Progenitor cell of endocrine pancreas (in vitro differentiated cells): ENCODE results near the gene ZNF223. TPM values are rescaled to one million over a fixed set of nuclear protein-coding genes. Genes with fewer than 3 reads are reported as not detected.
A peak's percentile ranks its signal among the peaks of the same experiment; 100 is the strongest.

Source experiments
- DNase-seq: peaks from one replicate; pipeline ENCODE4 v3.0.0; 2021; ENCODE audit warnings: low spot score; ENCODE audit not compliant: unreplicated experiment
- H3K27ac Mint-ChIP-seq: 2 replicates; pipeline ENCODE4 v1.8.0; 2021; ENCODE audit warnings: mild to moderate bottlenecking, moderate library complexity, mixed read lengths
- H3K27me3 Mint-ChIP-seq: 2 replicates; pipeline ENCODE4 v1.8.0; 2021; ENCODE audit warnings: mixed read lengths
- H3K36me3 Mint-ChIP-seq: 2 replicates; pipeline ENCODE4 v1.8.0; 2022; ENCODE audit warnings: mixed read lengths; ENCODE audit not compliant: insufficient read depth
- H3K4me1 Mint-ChIP-seq: 2 replicates; pipeline ENCODE4 v1.8.0; 2021; ENCODE audit warnings: low read depth, mixed read lengths
- H3K4me3 Mint-ChIP-seq: 2 replicates; pipeline ENCODE4 v1.8.0; 2021; ENCODE audit warnings: low read depth, mild to moderate bottlenecking, moderate library complexity, mixed read lengths
- H3K9me3 Mint-ChIP-seq: 2 replicates; pipeline ENCODE4 v1.8.0; 2021; ENCODE audit warnings: low read depth, mixed read lengths
- total RNA-seq: library from RNA; stranded (reverse); gene quantifications from 2 replicates; pipeline ENCODE4 v1.2.1, GENCODE V29; 2021
- TF ChIP-seq, protein P1 (sequence below): fragments of 200-600 bp; sonication (generic); IDR thresholded peaks from one replicate; pipeline ENCODE4 v1.5.0; 2021; ENCODE audit warnings: antibody characterized with exemption, mild to moderate bottlenecking; ENCODE audit not compliant: unreplicated experiment

The ZNF223 gene
- total RNA-seq, 1 donor from 2014 or later = 14.2 TPM

GRCh38 chr19:44093931-44094765, 42.3 kb downstream of the ZNF223 start, which contains the start of gene ZNF224:
Gene ZNF224, plus strand, starts transcription at chr19:44094361. Its CDS starts 3,513 bp downstream, at chr19:44097874.
- Mint-ChIP-seq H3K4me3 (peak within 1 kb of the TSS; percentile 99), H3K27me3 (no peaks in the 10 kb centered on the region), H3K4me1 (peaks cover 8% of the 10 kb centered on the region), H3K9me3 (no peaks in the 10 kb centered on the region), H3K27ac (peak within 1 kb of the TSS; percentile 96), H3K36me3 (peaks cover 7% of the 10 kb centered on the region)
- TF ChIP-seq, protein P1, sequence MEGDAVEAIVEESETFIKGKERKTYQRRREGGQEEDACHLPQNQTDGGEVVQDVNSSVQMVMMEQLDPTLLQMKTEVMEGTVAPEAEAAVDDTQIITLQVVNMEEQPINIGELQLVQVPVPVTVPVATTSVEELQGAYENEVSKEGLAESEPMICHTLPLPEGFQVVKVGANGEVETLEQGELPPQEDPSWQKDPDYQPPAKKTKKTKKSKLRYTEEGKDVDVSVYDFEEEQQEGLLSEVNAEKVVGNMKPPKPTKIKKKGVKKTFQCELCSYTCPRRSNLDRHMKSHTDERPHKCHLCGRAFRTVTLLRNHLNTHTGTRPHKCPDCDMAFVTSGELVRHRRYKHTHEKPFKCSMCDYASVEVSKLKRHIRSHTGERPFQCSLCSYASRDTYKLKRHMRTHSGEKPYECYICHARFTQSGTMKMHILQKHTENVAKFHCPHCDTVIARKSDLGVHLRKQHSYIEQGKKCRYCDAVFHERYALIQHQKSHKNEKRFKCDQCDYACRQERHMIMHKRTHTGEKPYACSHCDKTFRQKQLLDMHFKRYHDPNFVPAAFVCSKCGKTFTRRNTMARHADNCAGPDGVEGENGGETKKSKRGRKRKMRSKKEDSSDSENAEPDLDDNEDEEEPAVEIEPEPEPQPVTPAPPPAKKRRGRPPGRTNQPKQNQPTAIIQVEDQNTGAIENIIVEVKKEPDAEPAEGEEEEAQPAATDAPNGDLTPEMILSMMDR = no peak
- peak; percentile 78 for DNase-seq

- DNase-seq = no peak
- Mint-ChIP-seq H3K4me1 (peaks cover 4% of the 10 kb centered on the region), H3K27me3 (no peaks in the 10 kb centered on the region), H3K4me3 (no peak overlapping the region), H3K27ac (no peak overlapping the region), H3K9me3 (peaks cover 62% of the 10 kb centered on the region), H3K36me3 (peaks cover 77% of the 10 kb centered on the region)
- TF ChIP-seq, protein P1 = no peak
These were observed 55.9 kb downstream of the ZNF223 start for GRCh38 chr19:44107751-44108150.

DNA sequence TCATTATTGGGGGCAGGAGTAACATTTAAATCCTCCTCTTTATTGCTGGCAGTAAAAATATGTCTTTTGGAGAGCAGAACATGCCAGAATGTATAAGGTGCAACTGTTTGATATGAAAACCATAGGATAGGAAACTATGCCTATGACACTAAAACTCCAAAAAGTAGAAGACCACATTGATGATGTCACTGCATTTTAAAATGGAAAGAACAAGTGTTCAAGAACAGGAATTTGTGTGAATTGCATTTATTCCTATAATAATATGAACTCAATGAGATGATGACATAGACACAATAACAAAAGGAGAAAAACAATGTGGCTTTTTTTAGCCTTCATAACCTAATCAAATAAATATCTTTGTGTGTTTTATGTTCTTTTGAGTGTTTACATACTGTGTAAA, 57.6 kb downstream of the ZNF223 start:
- Mint-ChIP-seq H3K27me3 (no peaks in the 10 kb centered on the region), H3K4me1 (peaks cover 11% of the 10 kb centered on the region), H3K9me3 (peaks cover 52% of the 10 kb centered on the region), H3K4me3 (no peak overlapping the region), H3K36me3 (peaks cover 62% of the 10 kb centered on the region), H3K27ac (no peak overlapping the region)
- no peak for DNase-seq
- TF ChIP-seq, protein P1 = no peak

DNA sequence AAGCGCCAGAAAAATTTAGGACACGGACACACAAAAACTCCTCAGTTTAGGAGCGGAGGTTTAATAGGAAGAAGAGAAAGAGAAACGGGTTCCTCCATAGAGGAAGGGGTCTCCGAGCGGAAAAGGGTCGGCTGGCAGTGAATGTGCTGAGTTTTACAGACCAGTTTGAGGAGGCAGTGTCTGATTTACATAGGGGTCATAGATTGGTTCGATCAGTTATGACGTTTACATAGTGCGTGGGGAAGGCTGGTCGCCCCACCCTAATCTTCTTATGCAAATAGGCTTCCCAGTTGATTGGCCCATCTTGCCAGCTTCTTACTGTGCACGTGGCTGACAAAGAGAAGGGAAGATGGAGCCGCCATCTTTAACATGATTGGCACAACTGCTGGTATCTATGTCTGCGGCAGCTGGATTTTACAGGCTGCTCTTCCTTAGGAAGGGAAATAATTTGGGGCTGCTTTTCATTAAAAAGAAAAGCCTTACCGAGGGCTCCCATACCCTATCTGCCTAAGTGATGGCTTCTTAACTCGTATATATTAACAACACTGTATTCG, 60.2 kb downstream of the ZNF223 start:
- no peak for DNase-seq
- no peaks in the 10 kb centered on the region for H3K27me3 Mint-ChIP-seq
- H3K36me3 Mint-ChIP-seq = peaks cover 46% of the 10 kb centered on the region
- TF ChIP-seq, protein P1 = no peak
- H3K4me1 Mint-ChIP-seq = peaks cover 11% of the 10 kb centered on the region
- H3K9me3 Mint-ChIP-seq = peaks cover 38% of the 10 kb centered on the region
- H3K27ac Mint-ChIP-seq = peak overlapping the region; percentile 86
- peak overlapping the region; percentile 93 for H3K4me3 Mint-ChIP-seq

DNA sequence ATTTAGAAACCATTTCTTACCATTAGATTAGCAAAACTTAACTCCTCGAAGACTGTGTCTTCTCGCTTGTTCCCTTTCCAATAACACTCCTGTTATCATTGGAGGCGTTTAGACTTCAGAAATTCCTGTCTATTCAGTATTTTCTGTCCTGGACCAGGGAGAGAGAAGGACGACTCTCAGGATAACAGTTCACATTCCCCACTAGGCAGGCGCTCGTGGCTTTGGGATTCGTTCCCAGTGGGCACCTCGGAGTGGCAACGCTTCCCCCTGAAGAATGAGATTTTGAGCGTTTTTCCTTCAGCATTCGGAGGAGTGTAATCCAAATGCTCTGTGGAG, 60.9 kb downstream of the ZNF223 start:
- H3K4me1 Mint-ChIP-seq = peaks cover 11% of the 10 kb centered on the region
- peak overlapping the region; percentile 93 for H3K4me3 Mint-ChIP-seq
- DNase-seq = no peak

More for the DNA sequence above, 60.9 kb downstream of the ZNF223 start:
- Mint-ChIP-seq H3K27me3 (no peaks in the 10 kb centered on the region), H3K9me3 (peaks cover 30% of the 10 kb centered on the region), H3K36me3 (peaks cover 42% of the 10 kb centered on the region), H3K27ac (peak overlapping the region; percentile 96)
- TF ChIP-seq, protein P1 = no peak
